IMR-90 (cell line): ENCODE results near the gene BRD3. TPM values are rescaled to one million over a fixed set of nuclear protein-coding genes. Genes with fewer than 3 reads are reported as not detected.

ENCODE experiments used
- ATAC-seq: fragments of 200-7000 bp; cut with Tn5 transposase; 2 replicates; pipeline ENCODE4 v1.9.1; 2020; ENCODE audit warnings: low read depth, mild to moderate bottlenecking, moderate library complexity
- BruUV-seq: library from RNA; stranded (reverse); fragments of 400-500 nt; replicated peaks from 2 replicates; lab custom pipeline; 2021; lab: Mats Ljungman, UMichigan
- CTCF ChIA-PET: fragments of 300-600 bp; formaldehyde crosslinking; extraction: SDS; loops from one replicate; lab custom pipeline; 2021; ENCODE audit warnings: antibody characterized with exemption; lab: Yijun Ruan, JAX
- POLR2A ChIA-PET: fragments of 300-600 bp; sonication (Branson Sonifier 250); formaldehyde crosslinking; loops from one replicate; lab custom pipeline; 2022; ENCODE audit warnings: antibody characterized with exemption; ENCODE audit not compliant: unreplicated experiment; lab: Charles Lee
- DNase-seq: peaks from one replicate; pipeline ENCODE4 v3.0.0; 2013
- H2AFZ ChIP-seq: replicated peaks from 2 replicates; pipeline ENCODE3; 2013; ENCODE audit warnings: low read length, mild to moderate bottlenecking; ENCODE audit not compliant: poor library complexity
- H2AK5ac ChIP-seq: 2 replicates; pipeline ENCODE4 v1.6.1; 2013; ENCODE audit warnings: low read depth, low read length, inconsistent platforms
- H2AK9ac ChIP-seq: replicated peaks from 2 replicates; pipeline ENCODE3; 2013; ENCODE audit warnings: mild to moderate bottlenecking, low read depth, low read length, moderate library complexity; ENCODE audit not compliant: poor library complexity
- H2BK120ac ChIP-seq: 2 replicates; pipeline ENCODE4 v1.6.1; 2013; ENCODE audit warnings: low read depth, low read length, inconsistent platforms
- H2BK15ac ChIP-seq: 3 replicates; pipeline ENCODE4 v1.6.1; 2013; ENCODE audit warnings: low read depth, low read length, inconsistent platforms
- H2BK20ac ChIP-seq: 2 replicates; pipeline ENCODE4 v1.6.1; 2013; ENCODE audit warnings: low read depth, mild to moderate bottlenecking, inconsistent platforms, low read length, moderate library complexity
- H2BK5ac ChIP-seq: 2 replicates; pipeline ENCODE4 v1.6.1; 2013; ENCODE audit warnings: mild to moderate bottlenecking, low read depth, low read length, inconsistent platforms; ENCODE audit not compliant: poor library complexity, severe bottlenecking
- H3K14ac ChIP-seq: replicated peaks from 2 replicates; pipeline ENCODE4 v1.6.1; 2013; ENCODE audit warnings: low read depth, low read length, inconsistent platforms
- H3K18ac ChIP-seq: 2 replicates; pipeline ENCODE4 v1.6.1; 2013; ENCODE audit warnings: low read depth, low read length, control low read depth
- H3K23ac ChIP-seq: 2 replicates; pipeline ENCODE4 v1.6.1; 2013; ENCODE audit warnings: low read depth, low read length, inconsistent platforms
- H3K27ac ChIP-seq: 2 replicates; pipeline ENCODE4 v1.5.1; 2013; ENCODE audit warnings: mild to moderate bottlenecking, control low read depth, low read length; ENCODE audit not compliant: insufficient read depth
- H3K27me3 ChIP-seq: 2 replicates; pipeline ENCODE4 v1.6.1; 2013; ENCODE audit warnings: low read length; ENCODE audit not compliant: control insufficient read depth, insufficient read depth
- H3K36me3 ChIP-seq: 2 replicates; pipeline ENCODE4 v1.6.1; 2013; ENCODE audit warnings: low read length, mixed read lengths; ENCODE audit not compliant: control insufficient read depth, insufficient read depth
- H3K4ac ChIP-seq: 2 replicates; pipeline ENCODE4 v1.6.1; 2013; ENCODE audit warnings: low read depth, low read length, inconsistent platforms
- H3K4me1 ChIP-seq: 2 replicates; pipeline ENCODE4 v1.6.1; 2013; ENCODE audit warnings: low read length, mixed read lengths; ENCODE audit not compliant: control insufficient read depth, insufficient read depth
- H3K4me2 ChIP-seq: 2 replicates; pipeline ENCODE4 v1.6.1; 2013; ENCODE audit warnings: low read depth, mild to moderate bottlenecking, control low read depth, low read length, moderate library complexity
- H3K4me3 ChIP-seq: 2 replicates; pipeline ENCODE4 v1.5.1; 2013; ENCODE audit warnings: low read depth, mild to moderate bottlenecking, control low read depth, low read length, moderate library complexity; ENCODE audit not compliant: insufficient read depth
- H3K56ac ChIP-seq: 2 replicates; pipeline ENCODE4 v1.6.1; 2013; ENCODE audit warnings: low read length, inconsistent platforms; ENCODE audit not compliant: insufficient read depth; ENCODE audit errors: extremely low read depth
- H3K79me1 ChIP-seq, 2 experiments: 2 replicates each; pipeline ENCODE4 v1.6.1; 2013; ENCODE audit warnings: low read length in 2 of 2, inconsistent platforms in 1 of 2, low read depth in 1 of 2
- H3K9ac ChIP-seq: 2 replicates; pipeline ENCODE4 v1.6.1; 2013; ENCODE audit warnings: low read depth, low read length, control low read depth
- H3K9me1 ChIP-seq: 2 replicates; pipeline ENCODE4 v1.6.1; 2013; ENCODE audit warnings: low read length, inconsistent platforms; ENCODE audit not compliant: insufficient read depth
- H3K9me3 ChIP-seq: 2 replicates; pipeline ENCODE4 v1.6.1; 2013; ENCODE audit warnings: low read length; ENCODE audit not compliant: control insufficient read depth, insufficient read depth
- H4K20me1 ChIP-seq: 2 replicates; pipeline ENCODE4 v1.6.1; 2013; ENCODE audit warnings: low read length, inconsistent platforms; ENCODE audit not compliant: insufficient read depth
- H4K5ac ChIP-seq: 2 replicates; pipeline ENCODE4 v1.6.1; 2013; ENCODE audit warnings: mild to moderate bottlenecking, low read depth, low read length, control low read depth
- H4K8ac ChIP-seq, 2 experiments: 2 replicates each; pipeline ENCODE4 v1.6.1; 2013; ENCODE audit warnings: low read depth in 2 of 2, low read length in 2 of 2, control low read depth in 1 of 2, inconsistent platforms in 1 of 2
- H4K91ac ChIP-seq: 2 replicates; pipeline ENCODE4 v1.6.1; 2013; ENCODE audit warnings: low read depth, low read length, inconsistent platforms; ENCODE audit not compliant: insufficient read depth
- CEBPB ChIP-seq: IDR thresholded peaks from 2 replicates; pipeline ENCODE4 v1.6.1; 2012; ENCODE audit warnings: low read depth, low read length, improper control_type of control experiment
- CHD1 ChIP-seq: IDR thresholded peaks from 2 replicates; pipeline ENCODE4 v1.6.1; 2012; ENCODE audit warnings: low read depth, low read length, improper control_type of control experiment
- MAZ ChIP-seq: IDR thresholded peaks from 2 replicates; pipeline ENCODE4 v1.6.1; 2012; ENCODE audit warnings: low read depth, mild to moderate bottlenecking, low read length, improper control_type of control experiment, moderate library complexity, borderline replicate concordance
- MXI1 ChIP-seq: IDR thresholded peaks from 2 replicates; pipeline ENCODE4 v1.6.1; 2012; ENCODE audit warnings: low read depth, mild to moderate bottlenecking, low read length, moderate library complexity, borderline replicate concordance
- POLR2A ChIP-seq: IDR thresholded peaks from 2 replicates; pipeline ENCODE4 v1.6.1; 2012; ENCODE audit warnings: mild to moderate bottlenecking, low read depth, low read length
- RAD21 ChIP-seq: IDR thresholded peaks from 2 replicates; pipeline ENCODE4 v1.6.1; 2012; ENCODE audit warnings: low read length, improper control_type of control experiment
- RCOR1 ChIP-seq: IDR thresholded peaks from 2 replicates; pipeline ENCODE4 v1.6.1; 2012; ENCODE audit warnings: mild to moderate bottlenecking, low read length, improper control_type of control experiment; ENCODE audit not compliant: insufficient replicate concordance
- RFX5 ChIP-seq: IDR thresholded peaks from 2 replicates; pipeline ENCODE4 v1.8.0; 2012; ENCODE audit warnings: low read depth, mild to moderate bottlenecking, low read length, moderate library complexity
- SMC3 ChIP-seq: fragments of 150-350 bp; IDR thresholded peaks from 2 replicates; pipeline ENCODE4 v1.6.1; 2016; ENCODE audit warnings: low read depth, mild to moderate bottlenecking, antibody characterized with exemption, low read length, moderate library complexity
- WGBS, 2 experiments: methylation state at CpG; one replicate each; pipeline versions ENCODE4 v1.1.5 to v1.1.7; 2013; ENCODE audit warnings: missing lambda C conversion rate in 2 of 2; ENCODE audit not compliant: insufficient read length in 1 of 2; ENCODE audit errors: extremely low coverage in 2 of 2; 5-methylcytosine and 5-hydroxymethylcytosine counted together
- dilution Hi-C: fragments of 300-500 bp; cut with HindIII; formaldehyde crosslinking; loops from one replicate; pipeline ENCODE4 v1.14.3; 2018; ENCODE audit warnings: low sequenced_read_pairs; ENCODE audit not compliant: unreplicated experiment
- in situ Hi-C: fragments of 300-500 bp; cut with MboI; formaldehyde crosslinking; loops from 3 replicates; pipeline ENCODE4 v1.14.3; 2019; ENCODE audit warnings: low sequenced_read_pairs, inconsistent platforms, mixed read lengths
- intact Hi-C: fragments of 100-400 bp; cut with micrococcal nuclease; formaldehyde crosslinking; loops from 2 replicates; pipeline ENCODE4 v1.10.0; 2022
- polyA plus RNA-seq, 3 experiments: library from polyadenylated mRNA; depleted of rRNA; stranded (reverse); fragments of >200 nt; gene quantifications; 2 replicates each; pipeline ENCODE4 v1.2.3, GENCODE V29; 2012; ENCODE audit warnings: low replicate concordance in 1 of 3
- total RNA-seq: library from RNA; depleted of rRNA; stranded (reverse); fragments of >200 nt; gene quantifications from 2 replicates; pipeline ENCODE4 v1.2.3, GENCODE V29; 2012
- TF ChIP-seq, protein P1 (sequence below): conservative IDR thresholded peaks from 2 replicates; pipeline ENCODE4 v1.5.1; 2012; ENCODE audit warnings: mild to moderate bottlenecking, low read depth, low read length, improper control_type of control experiment

The BRD3 gene
- total and polyA plus RNA-seq, 2 of the 4 experiments (the other 2 are of a cell fraction), result 2.2 to 7.1 TPM

DNA sequence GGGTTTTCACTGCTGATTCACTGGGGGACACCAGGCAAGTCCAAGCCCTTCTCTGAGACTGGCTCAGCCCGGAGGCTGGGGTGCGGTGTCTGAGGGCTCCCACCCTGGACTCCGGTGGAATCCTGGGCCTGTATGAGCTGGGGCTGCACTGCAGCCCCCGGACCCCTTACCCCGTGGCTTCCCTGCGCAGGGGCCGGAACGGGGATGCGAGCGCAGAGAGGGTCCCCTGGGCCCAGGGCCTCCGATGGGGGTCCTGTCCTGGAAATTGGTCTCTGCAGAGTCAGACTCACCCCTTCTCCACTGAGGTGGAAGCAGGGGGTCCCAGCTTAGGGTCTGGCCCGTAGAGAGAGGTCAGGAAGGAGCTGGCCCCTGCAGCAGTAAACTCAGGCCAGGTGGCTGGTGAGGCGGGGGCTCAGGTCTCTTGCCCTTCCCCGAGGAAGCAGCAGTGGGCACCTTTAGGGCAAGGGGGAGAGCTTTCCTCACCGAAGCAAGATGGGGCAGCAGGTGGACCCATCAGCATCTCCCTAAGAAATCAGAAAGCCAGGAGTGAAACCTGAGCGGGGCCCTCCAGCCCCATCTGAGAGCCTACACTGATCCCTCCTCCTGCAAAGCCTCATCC is 74.1 kb downstream of the BRD3 start (continued):
- TF ChIP-seq CHD1 (no peak), CEBPB (no peak)

DNA sequence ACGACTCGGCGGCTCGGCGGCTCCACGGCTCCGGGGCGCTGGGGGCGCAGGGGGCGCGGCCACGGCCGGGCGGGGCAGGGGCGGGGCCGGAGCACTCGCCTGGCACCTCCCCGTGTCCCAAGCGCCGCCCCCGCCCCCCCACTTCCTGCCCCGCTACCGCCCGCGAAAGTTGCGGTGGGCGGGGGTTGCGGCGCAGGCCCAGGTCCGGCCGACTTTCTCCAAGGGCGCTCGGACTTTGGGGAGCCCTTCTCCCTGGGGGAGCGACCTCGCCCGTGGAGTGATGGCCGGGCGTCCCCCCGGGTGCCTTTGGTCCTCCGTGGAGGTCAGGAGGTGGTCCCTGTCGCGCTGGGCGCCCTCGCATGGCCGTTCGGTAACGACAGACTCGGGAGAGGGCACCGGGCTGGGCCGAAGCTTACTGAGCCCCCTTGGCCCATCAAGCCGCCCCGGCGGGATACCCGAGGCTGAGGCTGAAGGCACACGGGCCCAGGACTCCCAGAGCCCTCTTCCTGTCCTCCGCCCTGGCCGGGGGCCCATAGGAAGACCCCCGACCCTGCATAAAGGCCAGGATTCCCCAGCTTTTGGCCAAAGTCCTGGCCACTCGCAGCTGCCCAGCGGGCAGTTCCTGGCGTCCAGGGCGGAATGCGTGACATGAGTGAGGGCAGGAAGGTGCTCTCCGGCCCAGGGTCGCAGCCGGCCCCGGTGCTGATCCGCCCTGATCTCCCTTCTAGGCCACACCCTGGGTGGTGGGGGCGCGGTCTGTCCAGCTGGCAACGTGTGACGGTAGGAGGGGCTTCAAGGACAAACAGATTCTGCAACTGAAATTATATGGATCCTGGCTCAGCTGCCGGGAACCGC is 74.8 kb downstream of the BRD3 start:
- Histone ChIP-seq H2BK120ac (peak overlapping the region; percentile 56), H3K4me2 (peak overlapping the region; percentile 90), H2AK9ac (peak overlapping the region; percentile 100), H3K4ac (peak overlapping the region; percentile 97), H3K27me3 (peaks cover 4% of the 10 kb centered on the region; the same call in 1 of the 2 replicates), H4K5ac (peak overlapping the region; percentile 73), H3K9me3 (no peaks in the 10 kb centered on the region), H3K18ac (peak overlapping the region; percentile 21), H3K36me3 (no peaks in the 10 kb centered on the region), H3K4me1 (peaks cover 11% of the 10 kb centered on the region; the same call in 1 of the 2 replicates), H3K4me3 (peak overlapping the region; percentile 73), H4K20me1 (peaks cover 36% of the 10 kb centered on the region), H3K23ac (peak overlapping the region; percentile 92), H3K14ac (peak overlapping the region; percentile 82), H4K8ac (peak overlapping the region; percentile 72 to 90; a peak in 3 of 4 replicates), H3K56ac (peak overlapping the region; percentile 85), H3K9ac (peak overlapping the region; percentile 79), H3K79me1 (peaks cover 3 to 41% of the 10 kb centered on the region in 2 experiments; a peak in 3 of 4 replicates), H2BK5ac (peak overlapping the region; percentile 81), H2BK20ac (no peak overlapping the region), H2BK15ac (no peak overlapping the region), H2AK5ac (peak overlapping the region; percentile 96), H2AFZ (peak overlapping the region; percentile 96), H3K27ac (peak overlapping the region; percentile 93), H4K91ac (peak overlapping the region; percentile 86), H3K9me1 (peaks cover 5% of the 10 kb centered on the region; the same call in 1 of the 2 replicates)
- DNase-seq (peak; percentile 88), ATAC-seq (peak; percentile 79)
- in situ Hi-C loops (loop anchor here (5.0 to 10.0 kb wide), 2 partner anchors 206 to 458 kb away; partner anchors contain the start of gene ADAMTSL2), intact Hi-C loops (loop anchor here (5.0 kb wide), 1 partner anchor 586 kb away; no protein-coding TSS in a partner anchor), dilution Hi-C loops (no loop called here)
- TF ChIP-seq RAD21 (peak; percentile 20; the same call in 1 of the 2 replicates), RFX5 (no peak), CEBPB (0 out of 2 replicates have a peak, but pooled peaks have one; percentile 7), POLR2A (peak; percentile 65; the same call in 1 of the 2 replicates), MXI1 (peak; percentile 62; the same call in 1 of the 2 replicates), RCOR1 (no peak), MAZ (peak; percentile 57; the same call in 1 of the 2 replicates), SMC3 (peak; percentile 24; the same call in 1 of the 2 replicates)
- TF ChIP-seq, protein P1, sequence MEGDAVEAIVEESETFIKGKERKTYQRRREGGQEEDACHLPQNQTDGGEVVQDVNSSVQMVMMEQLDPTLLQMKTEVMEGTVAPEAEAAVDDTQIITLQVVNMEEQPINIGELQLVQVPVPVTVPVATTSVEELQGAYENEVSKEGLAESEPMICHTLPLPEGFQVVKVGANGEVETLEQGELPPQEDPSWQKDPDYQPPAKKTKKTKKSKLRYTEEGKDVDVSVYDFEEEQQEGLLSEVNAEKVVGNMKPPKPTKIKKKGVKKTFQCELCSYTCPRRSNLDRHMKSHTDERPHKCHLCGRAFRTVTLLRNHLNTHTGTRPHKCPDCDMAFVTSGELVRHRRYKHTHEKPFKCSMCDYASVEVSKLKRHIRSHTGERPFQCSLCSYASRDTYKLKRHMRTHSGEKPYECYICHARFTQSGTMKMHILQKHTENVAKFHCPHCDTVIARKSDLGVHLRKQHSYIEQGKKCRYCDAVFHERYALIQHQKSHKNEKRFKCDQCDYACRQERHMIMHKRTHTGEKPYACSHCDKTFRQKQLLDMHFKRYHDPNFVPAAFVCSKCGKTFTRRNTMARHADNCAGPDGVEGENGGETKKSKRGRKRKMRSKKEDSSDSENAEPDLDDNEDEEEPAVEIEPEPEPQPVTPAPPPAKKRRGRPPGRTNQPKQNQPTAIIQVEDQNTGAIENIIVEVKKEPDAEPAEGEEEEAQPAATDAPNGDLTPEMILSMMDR, result peak; percentile 37
- ChIA-PET CTCF (interaction anchor here (0.7 to 4.0 kb wide), 10 partner anchors 11 to 250 kb away, joined by 3 to 24 read pairs (median 4); no protein-coding TSS in a partner anchor), POLR2A (interaction anchor here (1.2 kb wide), 1 partner anchor 211 kb away, joined by 3 read pairs; no protein-coding TSS in a partner anchor)
- WGBS, 2 experiments, result 0% methylated on average over 22 of the region's 74 CpGs; no CpG with 5 or more reads in 1 of the 2 experiments
- BruUV-seq, result no TSS peak
